ENCODE data around the gene SFRP5.

SFRP5 gene

DNA sequence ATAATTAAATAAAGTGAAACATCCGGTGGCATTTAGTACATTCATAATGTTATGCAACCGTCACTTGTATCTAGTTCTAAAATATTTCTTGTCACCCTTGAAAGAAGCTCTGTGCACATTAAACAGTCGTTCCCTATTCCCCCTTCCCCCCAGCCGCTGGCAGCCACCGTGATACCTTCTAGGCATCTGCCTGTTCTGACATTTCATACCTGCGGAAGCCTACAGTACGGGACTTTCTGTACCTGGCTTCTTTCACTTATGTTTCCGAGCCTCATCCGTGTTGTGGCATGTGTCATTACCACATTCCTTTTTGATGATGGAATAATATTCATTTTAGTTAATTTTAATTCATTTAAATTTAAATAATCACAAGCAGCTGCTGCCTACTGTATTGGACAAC is 13.9 kb upstream of the SFRP5 start:
- no peak for DNase-seq (ENCODE audit: low read depth)

DNA sequence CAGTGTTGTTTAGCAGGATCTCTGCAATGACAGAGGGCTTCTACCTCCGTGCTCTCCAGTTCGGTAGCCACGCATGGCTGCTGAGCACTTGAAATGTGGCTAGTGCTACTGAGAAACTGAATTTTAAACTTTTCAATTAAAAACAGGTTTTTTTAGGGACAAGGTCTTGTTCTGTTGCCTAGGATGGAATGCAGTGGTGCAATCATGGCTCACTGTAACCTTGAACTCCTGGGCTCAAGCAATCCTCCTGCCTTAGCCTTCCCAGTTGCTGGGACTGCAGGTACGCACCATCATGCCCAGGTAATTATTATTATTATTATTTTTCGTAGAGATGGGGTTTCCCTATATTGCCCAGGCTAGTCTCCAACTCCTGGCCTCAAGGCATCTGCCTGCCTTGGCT is 13.4 kb upstream of the SFRP5 start:
- no peak for DNase-seq (ENCODE audit: low read depth)

DNA sequence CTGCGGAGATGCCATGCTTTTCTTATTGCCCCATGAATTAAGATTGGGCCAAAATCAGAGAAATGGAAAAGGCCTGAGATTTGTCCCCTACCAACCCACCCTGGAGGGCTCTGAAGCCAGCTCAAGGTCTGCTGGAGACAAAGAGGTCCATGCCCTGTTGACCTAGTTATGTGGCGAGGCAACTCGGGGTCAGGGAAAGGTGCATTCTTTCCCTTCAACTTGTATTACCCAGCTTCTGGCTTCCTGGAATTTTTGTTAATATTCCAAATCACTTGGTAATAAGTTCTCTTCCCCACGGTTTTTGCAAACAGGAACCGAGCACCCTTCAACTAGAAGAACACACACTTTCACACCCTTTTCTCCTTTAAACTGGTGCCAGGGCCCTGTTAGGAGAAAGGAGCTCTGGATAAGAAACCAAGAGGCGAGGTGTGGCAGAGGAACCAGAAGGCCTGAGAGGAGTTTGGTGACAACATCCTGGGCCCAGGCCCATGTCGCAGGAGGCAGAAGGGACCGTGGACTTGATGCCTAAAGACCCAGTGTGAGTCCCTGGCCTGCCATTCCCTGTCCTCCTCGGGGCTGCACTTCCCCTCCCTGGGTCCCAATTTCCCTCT is 12.5 kb upstream of the SFRP5 start:
- no peak for DNase-seq (ENCODE audit: low read depth)

DNA sequence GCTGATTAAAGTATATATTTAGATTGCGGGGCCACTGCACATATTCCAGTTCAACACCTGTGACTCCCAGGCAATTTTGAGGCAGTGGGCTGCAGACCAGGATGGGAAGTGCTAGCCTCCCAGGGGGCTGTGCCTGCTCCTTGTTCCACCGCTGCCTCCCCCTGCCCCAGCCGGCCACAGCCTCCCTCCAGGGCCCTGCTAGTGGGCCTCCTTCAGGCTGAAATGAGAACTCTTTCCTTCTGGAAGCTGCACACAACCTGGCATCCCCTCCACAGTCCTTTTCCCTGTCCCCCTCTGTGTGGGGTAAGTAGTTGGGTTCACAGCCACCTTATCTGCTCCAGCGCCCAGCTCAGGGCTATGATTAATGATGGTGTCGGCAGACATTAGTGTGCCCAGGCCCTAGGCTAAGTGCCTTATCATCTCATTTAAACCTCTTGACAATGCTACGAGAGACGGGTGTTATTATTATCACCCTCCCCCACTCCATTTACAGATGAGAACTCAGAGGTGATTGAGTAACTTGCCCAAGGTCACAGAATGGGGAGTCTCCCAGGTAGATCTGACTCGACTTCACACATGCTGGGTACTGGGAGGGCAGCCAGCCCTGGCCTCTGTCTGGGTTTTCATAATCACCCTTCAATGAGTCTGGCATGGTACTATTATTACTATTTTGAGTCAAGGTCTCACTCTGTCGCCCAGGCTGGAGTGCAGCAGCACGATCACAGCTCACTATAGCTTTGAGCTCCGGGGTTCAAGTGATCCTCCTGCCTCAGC is 10.8 kb upstream of the SFRP5 start:
- no peak for DNase-seq (ENCODE audit: low read depth)

DNA sequence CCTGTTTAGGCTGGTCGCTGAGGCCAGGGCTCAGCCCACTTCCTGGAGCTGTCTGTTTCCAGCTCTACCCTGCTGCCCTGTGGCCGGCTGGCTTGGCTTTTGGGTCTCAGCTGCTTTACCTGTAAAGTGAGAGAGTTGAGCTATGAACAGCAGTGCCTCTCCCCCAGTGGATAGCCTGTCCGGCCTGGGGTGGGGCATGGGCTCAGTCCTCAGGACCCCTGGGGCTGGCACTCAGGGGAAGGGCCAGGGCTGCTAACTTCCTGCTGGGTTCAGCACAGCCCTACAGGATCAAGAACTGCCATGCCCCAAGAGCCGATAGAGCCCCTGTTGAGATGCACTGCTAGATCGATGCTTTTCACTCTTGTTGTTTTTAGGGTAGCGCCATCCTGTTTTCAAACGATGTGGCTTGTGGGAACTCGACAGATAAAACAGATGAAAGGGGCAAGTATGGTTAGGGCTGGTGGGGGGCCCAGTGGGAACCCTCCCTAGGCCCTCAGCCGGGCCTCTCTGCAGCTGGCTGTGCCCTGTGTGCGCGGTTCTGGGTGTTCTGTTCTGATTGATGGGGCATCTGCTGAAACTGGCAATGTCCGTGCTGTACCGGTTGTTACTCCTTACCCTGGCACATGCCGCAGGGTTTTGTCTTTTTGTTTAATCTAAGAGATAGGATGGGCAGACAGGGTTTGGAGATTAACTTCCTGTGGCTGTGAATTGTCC is 10.0 kb upstream of the SFRP5 start:
- DNase-seq (ENCODE audit: low read depth): no peak

DNA sequence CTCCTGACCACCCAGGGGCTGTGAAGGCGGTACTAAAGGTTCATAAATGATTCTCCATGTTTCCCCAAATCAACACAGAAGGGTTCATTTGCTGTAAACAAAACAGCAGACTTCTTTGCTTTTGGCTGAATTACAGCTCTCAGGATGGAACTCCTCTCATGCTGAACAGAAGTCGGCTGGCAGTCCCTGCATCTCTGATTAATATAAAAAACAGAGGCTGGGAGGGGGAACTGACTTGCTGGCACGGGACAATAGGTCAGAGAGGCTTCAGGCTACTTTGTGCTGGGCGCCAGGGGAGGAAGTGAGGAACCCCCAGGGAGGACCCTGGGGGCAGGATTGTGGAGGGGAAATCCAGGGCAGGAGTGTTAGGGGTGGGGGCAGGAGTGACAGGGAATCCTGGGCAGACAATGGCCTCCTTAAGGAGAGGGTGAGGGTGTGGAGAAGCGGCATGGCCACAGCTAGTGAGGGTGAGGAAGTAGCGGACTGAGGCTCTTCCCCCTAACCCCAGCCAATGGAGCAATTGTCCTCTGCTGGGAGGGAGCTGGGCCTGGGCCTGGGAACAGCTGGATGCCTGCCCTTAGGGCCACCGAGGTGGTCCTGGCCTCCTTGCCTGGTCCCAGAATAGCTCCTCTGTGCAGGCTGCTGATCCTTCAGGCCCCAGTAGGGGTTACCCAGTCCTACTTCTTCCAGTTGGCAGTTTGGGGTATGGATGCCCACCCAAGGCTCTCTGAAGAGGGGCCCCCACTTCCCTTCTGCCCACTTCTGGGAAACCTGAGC is 9.2 kb upstream of the SFRP5 start:
- DNase-seq (ENCODE audit: low read depth): no peak

DNA sequence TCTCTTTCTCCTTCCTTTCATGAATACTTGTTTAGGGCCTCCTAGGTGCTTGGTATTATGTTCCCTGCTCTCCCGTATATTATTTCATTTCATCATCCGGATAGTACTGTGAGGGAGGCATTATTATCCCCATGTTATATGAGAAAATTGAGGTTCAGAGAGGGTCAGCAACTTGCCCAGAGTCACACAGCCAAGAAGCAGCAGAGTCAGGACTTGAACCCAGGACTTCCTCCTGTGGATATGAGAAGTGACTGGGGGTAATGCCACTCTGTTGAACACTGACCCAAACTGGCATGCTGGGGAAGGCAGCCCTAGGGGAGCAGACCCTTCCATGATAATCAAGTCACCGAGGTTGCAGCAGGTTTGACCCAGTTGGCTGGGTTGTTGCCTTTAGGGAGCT is 8.2 kb upstream of the SFRP5 start:
- no peak for DNase-seq (ENCODE audit: low read depth)

DNA sequence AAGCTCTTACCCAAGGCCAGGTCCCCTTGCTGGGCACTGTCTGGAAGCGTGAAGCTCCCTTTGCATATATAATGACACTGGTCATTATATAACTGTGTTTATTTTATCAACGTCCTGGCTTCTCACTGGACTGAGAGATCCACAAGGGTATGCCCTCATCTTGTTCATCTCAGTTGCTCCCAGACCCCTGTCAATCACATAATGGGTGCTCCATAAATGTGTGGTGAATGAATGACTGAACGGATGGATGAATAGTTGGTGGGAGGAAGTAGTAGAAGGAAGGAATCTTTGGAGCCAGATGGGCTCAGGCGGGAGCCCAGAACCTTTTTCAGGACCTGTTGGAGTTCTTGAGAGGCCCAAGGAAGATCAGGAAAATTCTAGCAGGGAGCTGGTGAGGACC is 7.7 kb upstream of the SFRP5 start:
- no peak for DNase-seq (ENCODE audit: low read depth)

DNA sequence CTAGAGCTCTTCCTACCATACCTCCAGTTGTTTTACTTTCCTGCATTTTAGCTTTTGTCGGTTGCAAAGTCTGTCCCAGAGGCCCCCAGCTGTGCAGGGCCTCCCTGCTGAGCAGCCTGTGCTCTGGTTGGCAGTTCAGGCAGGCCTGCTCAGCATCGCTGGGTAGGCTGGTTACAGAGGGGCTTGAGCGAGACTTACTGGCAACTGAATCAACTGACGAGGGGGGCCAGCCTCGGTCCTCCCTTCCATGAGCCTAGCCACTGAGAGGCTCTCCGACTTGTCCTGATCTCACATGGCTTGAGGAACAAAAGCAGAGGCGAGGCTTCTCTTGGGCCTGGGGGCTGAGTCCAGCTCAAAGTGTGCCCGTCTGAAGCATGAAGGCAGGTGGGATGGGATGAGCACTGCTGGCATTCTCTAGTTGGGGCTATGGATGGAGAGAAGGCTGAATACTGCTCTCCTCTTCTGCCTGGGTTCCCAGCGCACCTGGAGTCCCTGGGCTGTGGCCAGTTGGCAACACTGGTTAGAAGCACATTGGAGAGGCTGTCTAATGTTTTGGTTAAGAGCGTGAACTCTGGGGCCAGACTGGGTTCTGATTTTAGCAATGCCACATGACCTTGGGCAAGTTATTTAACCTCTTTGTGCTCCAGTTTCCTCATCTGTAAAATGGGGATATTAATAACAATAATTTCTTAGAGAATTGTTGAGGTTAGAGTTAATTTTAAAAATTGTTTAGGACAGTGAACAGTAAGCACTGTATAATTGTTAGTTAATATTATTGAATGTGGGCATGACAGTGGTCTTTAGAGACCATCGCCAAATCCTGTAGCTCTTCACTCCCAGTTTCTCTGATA is 6.9 kb upstream of the SFRP5 start:
- DNase-seq (ENCODE audit: low read depth): no peak

DNA sequence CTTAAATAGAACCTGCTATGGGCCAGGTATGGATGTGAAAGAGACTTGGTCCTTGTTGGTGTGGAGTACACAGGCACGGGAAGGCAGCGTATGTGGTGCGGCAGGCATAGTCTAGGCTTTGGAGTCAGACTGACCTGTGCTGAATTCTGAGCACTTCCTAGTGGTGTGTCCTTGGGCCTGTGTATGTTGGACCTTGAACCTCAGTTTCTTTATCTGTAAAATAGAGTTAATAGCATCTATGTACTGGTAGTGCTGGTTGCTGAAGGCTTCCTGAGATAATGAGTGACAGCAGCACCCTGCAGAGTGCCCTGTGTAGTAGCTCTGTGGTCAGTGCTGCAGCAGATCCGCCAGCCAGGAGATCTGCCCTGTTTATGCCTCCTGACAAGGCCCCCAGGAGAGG is 5.3 kb upstream of the SFRP5 start:
- DNase-seq (ENCODE audit: low read depth): no peak

DNA sequence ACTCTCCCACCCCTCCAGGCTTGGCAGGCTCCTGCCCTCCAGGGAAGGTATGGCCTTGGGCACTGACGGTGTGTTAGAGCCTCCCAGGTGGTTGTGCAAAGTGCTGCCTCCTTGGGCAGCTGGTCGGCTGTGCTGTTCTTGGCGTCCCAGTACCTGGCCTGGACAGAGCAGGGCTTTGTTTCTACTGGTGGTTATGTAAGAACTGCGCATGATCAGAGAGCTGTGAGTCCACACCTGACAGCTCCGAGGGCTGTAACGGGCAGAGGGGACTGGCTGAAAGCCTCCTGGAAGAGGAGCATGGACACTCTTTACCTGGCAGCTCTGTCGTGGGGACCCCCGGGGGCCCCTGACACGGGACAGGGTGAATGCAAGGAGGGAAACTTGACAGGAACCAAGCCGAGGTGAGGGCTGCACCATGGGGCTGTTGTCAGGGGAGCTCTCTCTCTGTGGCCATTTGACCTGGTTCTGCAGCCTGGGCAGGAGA is 3.1 kb upstream of the SFRP5 start:
- no peak for DNase-seq (ENCODE audit: low read depth)

DNA sequence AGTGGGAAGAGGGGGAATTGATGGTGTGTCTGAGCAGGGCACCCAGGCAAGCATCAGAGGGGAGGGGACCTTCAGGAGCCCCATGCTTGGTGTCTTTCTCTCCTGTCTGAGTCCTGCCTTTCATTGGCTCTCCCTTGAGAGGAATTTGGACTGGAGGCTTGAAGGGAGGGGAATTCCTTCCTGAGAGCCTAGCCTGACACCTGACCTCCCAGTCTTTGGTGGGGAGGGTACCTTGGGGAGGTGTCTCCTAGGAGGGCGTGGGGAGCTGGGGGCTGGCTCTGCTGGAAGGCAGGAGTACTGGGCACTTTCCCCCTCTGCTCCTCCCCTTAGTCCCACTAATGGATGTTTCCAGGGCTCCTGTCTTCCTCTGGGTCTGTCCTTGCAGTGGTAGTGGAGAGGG is 1.3 kb upstream of the SFRP5 start:
- DNase-seq (ENCODE audit: low read depth): no peak

DNA sequence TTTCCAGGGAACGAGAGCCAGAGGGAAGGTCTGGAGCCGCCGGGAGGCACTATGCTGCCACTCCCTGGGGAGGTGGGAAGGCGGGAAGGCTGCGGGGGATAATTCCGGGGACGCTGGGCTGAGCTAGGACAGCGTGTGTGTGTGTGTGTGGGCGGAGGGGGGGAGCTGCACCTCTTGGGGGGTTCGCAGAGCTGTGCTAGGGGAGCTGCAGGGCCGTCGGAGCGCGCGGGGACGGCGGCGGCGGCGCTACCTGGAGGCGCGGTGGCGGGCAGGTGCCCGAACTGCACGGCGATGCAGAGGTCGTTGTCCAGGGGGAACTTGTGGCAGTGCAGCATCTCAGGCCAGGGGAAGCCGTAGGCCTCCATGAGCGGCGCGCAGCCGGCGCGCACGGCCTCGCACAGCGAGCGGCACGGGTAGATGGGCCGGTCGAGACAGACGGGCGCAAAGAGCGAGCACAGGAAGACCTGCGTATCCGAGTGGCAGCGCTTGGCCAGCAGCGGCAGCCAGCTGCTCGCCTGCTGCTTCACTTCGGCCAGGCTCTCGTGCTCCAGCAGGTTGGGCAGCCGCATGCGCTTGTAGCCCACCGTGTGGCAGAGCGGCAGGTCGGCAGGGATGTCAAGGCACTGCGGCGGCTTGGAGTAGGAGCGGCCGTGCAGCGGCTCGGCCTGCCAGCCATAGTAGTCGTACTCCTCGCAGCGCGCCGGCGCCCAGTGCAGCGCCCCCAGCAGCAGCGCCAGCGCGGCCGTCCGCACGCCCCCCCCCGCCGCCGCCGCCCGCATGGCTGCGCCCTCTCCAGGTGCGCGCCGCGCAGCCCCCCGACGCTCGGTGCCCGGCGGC is 526 bp downstream of the SFRP5 start:
- DNase-seq (ENCODE audit: low read depth): no peak

DNA sequence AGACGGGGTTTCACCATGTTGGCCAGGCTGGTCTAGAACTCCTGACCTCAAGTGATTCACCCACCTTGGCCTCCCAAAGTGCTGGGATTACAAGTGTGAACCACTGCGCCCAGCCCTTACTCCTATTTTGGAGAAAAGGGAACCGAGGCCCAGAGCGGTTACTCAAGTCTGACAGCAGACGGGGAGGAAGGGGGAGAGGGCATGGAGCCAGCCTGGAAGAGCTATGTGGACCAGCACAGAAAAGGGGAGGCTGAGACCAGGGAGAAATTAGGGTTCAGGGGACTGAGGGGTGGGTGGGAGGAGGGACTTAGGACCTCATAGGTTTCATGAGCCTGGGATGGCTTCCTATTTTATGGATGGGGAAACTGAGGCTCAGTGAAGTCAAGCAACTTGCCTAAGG is 1.5 kb downstream of the SFRP5 start:
- no peak for DNase-seq (ENCODE audit: low read depth)

DNA sequence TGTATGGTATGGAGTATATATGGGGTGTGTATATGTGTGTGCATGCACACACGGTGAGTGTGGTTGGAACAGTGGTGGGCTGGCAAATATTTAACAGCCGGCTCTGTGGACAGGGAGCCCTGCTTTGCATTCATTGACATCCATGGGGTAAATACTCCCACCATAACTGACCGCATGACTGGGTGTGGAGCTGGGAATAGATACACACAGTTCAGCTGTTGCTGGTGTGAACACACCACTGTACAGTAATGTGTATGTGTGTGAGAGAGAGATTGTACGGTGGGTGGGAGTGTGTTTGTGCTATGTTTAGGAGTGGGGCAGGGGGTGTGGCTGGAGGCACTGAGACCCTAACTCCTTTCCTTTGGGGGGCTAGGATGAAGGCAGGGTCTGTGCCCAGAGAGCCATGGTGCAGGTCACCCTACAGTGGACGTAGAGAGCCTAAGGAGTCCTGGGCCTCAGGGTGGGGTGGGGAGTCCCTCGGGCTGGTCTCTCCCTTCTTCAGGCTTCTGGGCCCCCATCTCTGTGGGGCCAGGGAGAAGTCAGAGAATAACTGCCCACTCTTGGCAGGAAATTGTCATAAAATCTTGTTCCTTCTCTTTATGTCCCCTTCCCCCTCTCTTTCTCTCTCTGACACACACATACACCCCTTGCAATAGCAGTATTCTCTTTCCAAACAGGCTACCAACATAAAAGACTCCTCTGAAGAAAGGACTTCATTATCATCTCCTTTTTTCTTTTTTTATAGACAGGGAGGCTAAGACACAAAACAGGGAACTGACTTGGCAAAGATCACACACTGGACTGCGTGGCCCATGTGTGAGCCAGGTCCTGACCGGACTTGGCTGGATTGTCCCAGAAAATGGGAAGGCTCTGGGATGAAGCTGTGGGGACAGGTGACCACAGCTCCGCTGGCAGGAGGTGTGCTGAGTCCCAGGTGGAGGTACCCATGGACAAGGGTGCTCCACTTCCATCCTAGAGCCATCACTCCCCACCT is 3.2 kb downstream of the SFRP5 start:
- no peak for DNase-seq (ENCODE audit: low read depth)

DNA sequence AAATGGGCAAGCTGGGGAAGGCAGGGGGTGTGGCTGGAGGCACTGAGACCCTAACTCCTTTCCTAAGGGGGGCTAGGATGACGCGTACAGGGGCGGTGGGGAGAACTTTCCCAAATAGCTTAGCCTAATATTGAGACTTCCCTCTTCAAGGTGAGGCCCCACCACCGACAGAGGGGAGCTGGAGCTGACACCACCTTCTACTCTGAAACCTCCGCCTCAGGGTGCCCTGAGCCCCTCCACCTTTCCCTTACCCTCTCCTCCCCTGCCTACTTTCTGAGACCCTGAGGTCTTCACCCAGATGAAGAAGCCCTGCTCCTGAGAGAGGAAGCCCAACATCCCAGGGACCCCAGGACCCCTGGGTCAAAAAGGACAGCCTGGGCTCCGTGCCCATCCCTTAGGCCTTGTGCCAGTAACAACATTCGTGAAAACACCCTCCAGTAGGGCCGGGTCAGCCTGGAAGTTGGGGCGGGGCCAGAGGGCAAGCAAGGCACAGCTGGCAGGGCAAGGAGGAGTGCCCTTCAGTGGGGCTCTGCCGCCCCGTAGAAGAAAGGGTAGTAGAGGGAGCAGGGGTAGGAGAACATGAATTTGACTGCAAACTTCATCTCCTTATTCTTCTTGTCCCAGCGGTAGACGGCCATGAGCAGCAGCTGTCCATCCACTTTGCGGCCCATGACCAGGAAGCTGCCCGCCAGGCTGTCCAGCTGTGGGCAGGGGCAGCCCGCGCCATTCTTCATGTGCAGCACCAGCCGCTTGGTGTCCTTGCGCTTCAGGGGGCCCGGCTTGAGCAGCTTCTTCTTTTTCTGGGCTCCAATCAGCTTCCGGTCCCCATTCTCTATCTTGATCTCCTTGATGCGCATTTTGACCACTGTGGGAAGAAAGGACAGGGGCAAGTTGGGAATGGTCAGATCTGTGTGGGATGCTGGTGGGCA is 4.5 kb downstream of the SFRP5 start:
- DNase-seq (ENCODE audit: low read depth): no peak

DNA sequence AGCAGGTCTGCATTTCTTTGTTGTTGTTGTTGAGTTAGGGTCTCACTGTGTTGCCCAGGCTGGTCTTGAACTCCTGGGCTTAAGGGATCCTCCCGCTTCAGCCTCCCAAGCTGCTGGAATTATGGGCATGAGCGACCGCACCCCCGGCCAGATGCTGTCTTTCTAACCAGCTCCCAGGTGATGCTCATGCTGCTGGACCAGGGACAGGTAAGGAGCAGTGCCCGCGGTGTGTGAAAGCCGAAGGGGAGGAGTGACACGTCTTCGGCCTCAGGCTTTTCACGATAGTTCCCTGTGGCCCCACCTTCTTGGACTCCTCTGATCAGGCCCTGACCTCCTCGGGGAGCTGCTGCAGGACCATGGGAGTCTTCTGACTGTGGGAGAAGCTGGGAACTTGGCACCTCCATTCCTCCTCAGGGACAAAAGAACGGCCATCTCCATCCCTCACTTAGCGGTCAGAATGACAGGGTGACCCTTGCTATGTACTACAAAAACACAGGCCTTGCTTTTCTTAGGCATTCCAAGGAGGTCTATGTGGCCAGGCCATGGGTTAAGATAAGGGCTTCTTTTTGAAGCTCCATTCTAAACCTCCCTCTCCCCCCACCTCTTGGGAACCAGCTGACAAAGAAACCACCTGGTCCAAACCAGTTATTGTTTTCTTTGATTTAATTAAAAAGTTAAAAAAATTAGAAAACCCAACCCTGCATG is 5.5 kb downstream of the SFRP5 start:
- DNase-seq (ENCODE audit: low read depth): no peak

DNA sequence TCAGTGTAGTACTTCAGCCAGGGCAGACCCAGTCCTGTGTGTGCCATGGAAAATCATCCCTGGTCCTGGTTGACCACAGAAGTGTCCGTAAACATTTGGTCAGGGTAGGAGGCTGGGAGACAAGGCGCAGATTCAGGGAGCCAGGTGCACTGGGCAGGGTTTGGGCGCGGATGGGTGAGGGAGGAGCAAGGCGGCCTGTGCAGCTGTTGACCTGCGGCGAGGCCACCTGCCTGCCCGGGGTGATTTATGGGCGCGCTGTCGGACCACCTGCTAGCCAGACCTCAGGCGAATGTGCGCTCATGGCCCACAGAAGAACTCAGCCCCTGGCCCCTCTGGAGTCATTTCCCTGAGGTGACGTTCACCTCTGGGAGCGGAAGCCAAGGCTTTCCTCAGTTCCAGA is 6.6 kb downstream of the SFRP5 start:
- DNase-seq (ENCODE audit: low read depth): no peak

All from stimulated activated CD8-positive, alpha-beta memory T cell treated with anti-CD3 and anti-CD28 coated beads, Interleukin-7, amount 100 ng/mL, for 24 hours (primary cell).